ENCODE data around the gene RBPMS2.
A peak's percentile ranks its signal among the peaks of the same experiment; 100 is the strongest.

Gene RBPMS2

DNA sequence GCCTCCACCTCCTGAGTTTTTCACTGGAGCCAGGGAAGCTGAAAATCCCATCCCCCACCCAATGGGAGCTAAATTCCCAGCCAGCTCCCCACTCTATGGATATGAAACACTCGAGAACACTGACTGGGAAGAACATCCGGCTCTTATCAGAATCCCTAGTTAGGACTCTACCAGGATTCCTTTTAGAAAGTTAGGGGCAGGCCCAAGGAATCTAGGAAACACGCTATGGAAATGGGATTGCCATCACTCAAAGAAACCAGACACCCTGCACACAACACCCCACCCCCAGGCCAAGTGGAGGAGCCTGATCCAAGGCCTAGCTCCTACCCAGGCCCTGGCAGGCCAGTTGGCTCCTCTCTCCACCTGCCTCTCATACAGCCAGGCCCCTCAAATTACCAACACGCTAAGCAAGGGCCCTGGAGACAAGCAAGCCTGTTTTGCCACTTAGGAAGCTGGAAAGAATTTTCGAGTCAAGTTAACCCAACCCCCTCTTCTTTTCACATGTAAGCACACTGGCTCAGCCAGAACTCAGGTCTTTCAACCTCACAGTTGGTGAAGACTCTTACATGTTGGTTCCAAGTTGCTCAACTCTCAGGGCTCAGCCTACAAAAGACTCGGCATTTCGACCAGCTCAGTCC, 75.5 kb downstream of the RBPMS2 start:
- Histone ChIP-seq H3K36me3 (ENCODE audit: insufficient read depth, low read length) (peaks cover 14% of the 10 kb centered on the region), H3K9me3 (ENCODE audit: low read length) (no peaks in the 10 kb centered on the region), H3K27me3 (ENCODE audit: insufficient read depth, low read length) (no peaks in the 10 kb centered on the region), H3K4me3 (ENCODE audit: low read length) (peak overlapping the region; percentile 19), H3K4me1 (ENCODE audit: insufficient read depth, low read length) (peaks cover 40% of the 10 kb centered on the region), H2AFZ (ENCODE audit: low read depth, low read length) (no peak overlapping the region)

DNA sequence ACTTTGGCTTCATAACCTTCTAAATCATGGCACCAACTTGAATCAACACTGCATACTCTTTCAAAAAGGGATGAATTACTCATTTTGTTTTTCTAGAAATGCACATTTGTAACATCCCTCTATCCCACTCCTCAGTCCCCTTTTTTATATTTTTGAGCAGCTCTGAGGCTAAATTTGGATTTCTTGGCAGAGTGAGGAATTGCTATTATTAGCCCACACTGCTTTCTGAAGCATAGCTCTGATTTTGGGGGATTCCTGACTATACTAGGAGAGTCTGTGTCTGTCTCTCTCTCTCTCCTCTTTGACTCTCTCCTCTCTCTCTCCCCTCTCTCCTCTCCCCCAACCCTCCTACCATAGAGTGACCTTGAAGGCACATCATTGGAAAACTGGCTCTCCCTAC, 76.6 kb downstream of the RBPMS2 start:
- H3K9me3 ChIP-seq (ENCODE audit: low read length), result no peaks in the 10 kb centered on the region
- H3K4me3 ChIP-seq (ENCODE audit: low read length), result no peak overlapping the region
- H3K27me3 ChIP-seq (ENCODE audit: insufficient read depth, low read length), result no peaks in the 10 kb centered on the region
- no peak overlapping the region for H2AFZ ChIP-seq (ENCODE audit: low read depth, low read length)
- H3K4me1 ChIP-seq (ENCODE audit: insufficient read depth, low read length), result peaks cover 39% of the 10 kb centered on the region
- H3K36me3 ChIP-seq (ENCODE audit: insufficient read depth, low read length), result peaks cover 15% of the 10 kb centered on the region

DNA sequence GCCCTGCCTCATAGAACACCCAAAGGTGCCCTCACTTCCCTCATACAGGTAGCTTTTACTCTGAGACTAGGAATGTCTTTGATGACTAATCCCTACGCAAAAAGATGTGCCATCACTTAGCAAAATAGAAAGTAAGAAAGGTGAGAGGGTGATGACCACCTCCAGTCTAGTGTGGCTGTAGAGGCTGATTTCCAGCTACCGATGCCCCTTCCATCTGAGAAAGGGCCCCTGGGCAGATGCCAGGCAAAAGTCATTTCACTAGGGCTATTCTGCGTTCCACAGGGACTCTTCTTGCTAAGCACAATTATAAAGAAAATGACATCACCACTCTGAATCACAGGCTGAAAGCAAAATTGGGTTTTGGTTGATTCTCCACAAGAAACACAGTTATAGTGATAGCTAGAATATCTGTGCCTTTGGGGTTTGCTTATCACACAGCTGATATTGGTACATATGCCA, 77.4 kb downstream of the RBPMS2 start:
- Histone ChIP-seq H3K36me3 (ENCODE audit: insufficient read depth, low read length) (peaks cover 23% of the 10 kb centered on the region), H3K4me1 (ENCODE audit: insufficient read depth, low read length) (peaks cover 35% of the 10 kb centered on the region), H2AFZ (ENCODE audit: low read depth, low read length) (no peak overlapping the region), H3K9me3 (ENCODE audit: low read length) (no peaks in the 10 kb centered on the region), H3K4me3 (ENCODE audit: low read length) (no peak overlapping the region), H3K27me3 (ENCODE audit: insufficient read depth, low read length) (no peaks in the 10 kb centered on the region)

DNA sequence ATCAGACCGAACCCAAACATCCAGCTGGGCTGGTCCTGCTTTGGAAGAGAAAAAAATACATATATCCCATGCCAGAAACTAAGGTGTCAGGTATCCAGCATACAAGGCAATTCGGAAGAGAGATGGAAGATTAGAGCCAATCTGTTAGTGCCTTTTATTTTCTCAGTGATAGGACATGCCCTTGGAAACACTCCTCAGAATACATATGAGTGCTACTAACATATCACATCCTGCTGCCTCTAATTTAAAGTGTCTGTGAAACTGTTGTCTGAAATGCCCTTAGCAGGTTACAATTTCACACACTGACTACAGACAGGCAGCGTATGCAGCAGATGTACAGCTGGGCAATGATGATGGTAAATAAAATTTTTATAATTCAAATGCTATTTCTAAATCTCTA, 78.9 kb downstream of the RBPMS2 start:
- H3K9me3 ChIP-seq (ENCODE audit: low read length), result no peaks in the 10 kb centered on the region
- H3K4me3 ChIP-seq (ENCODE audit: low read length), result no peak overlapping the region
- peaks cover 28% of the 10 kb centered on the region for H3K4me1 ChIP-seq (ENCODE audit: insufficient read depth, low read length)
- no peaks in the 10 kb centered on the region for H3K27me3 ChIP-seq (ENCODE audit: insufficient read depth, low read length)
- H3K36me3 ChIP-seq (ENCODE audit: insufficient read depth, low read length), result peaks cover 32% of the 10 kb centered on the region
- no peak overlapping the region for H2AFZ ChIP-seq (ENCODE audit: low read depth, low read length)

DNA sequence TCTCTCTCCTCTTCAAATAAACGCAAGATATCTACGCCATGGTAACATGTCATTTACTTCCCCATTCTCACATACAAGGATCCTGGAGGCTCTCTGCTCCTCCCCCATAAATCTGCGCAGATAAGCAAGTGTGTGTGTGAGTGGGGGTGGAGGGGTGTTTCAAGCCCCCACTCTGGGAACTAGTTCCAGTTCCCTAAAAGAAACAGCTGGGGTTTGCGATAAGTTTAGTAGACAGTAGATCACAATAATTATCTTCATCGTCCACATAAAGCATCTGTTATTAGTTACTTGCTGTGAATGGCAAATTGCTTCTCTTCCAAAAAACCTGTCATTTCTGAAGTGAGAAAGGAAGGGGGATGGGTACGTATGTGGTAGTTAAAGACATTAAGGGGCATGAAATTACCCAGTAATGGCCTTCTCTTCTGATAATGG, 79.8 kb downstream of the RBPMS2 start:
- Histone ChIP-seq H2AFZ (ENCODE audit: low read depth, low read length) (no peak overlapping the region), H3K4me3 (ENCODE audit: low read length) (no peak overlapping the region), H3K27me3 (ENCODE audit: insufficient read depth, low read length) (no peaks in the 10 kb centered on the region), H3K9me3 (ENCODE audit: low read length) (no peaks in the 10 kb centered on the region), H3K4me1 (ENCODE audit: insufficient read depth, low read length) (peaks cover 19% of the 10 kb centered on the region), H3K36me3 (ENCODE audit: insufficient read depth, low read length) (peaks cover 38% of the 10 kb centered on the region)

DNA sequence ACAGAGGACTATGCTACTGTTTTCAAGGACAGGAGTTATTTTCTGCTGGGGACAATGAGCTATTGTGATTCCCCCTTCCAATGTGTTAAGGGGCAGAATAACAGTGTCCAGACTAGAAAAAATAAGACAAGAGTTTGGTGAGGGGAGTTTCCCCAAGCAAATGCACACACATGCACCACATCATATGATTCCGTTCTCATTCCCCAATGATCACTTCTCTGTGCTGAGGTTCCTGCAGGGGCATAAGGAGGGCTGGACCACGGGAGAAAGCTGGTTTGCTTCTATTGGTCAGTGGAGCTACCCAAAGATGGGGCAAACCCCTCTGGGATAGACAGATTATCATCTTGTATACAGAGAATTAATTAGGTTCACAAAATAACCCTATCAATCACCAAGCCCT, 80.6 kb downstream of the RBPMS2 start:
- Histone ChIP-seq H3K4me3 (ENCODE audit: low read length) (no peak overlapping the region), H2AFZ (ENCODE audit: low read depth, low read length) (no peak overlapping the region), H3K4me1 (ENCODE audit: insufficient read depth, low read length) (peaks cover 11% of the 10 kb centered on the region), H3K9me3 (ENCODE audit: low read length) (no peaks in the 10 kb centered on the region), H3K27me3 (ENCODE audit: insufficient read depth, low read length) (no peaks in the 10 kb centered on the region), H3K36me3 (ENCODE audit: insufficient read depth, low read length) (peaks cover 42% of the 10 kb centered on the region)

DNA sequence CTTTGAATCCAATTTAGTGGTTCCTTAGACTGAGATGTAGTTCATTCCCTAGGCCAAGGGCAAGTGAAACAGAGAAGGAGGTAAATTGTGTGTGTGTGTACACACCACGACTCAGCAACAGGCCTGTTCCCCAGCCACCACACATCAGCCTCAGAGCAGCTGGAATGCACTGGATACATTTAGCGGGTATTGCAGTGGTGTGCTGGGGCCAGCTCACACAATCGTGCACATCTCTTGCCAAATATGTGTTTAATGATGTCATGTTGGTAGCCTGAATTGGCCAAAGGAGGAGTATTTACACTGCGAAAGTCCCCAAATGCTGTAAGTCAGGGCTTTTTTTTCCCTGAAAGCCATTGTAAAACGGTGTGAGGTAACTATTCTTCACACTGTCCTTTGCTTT, 82.3 kb downstream of the RBPMS2 start:
- Histone ChIP-seq H3K4me3 (ENCODE audit: low read length) (no peak overlapping the region), H3K9me3 (ENCODE audit: low read length) (no peaks in the 10 kb centered on the region), H3K4me1 (ENCODE audit: insufficient read depth, low read length) (peaks cover 3% of the 10 kb centered on the region), H2AFZ (ENCODE audit: low read depth, low read length) (no peak overlapping the region), H3K36me3 (ENCODE audit: insufficient read depth, low read length) (peaks cover 55% of the 10 kb centered on the region), H3K27me3 (ENCODE audit: insufficient read depth, low read length) (no peaks in the 10 kb centered on the region)

DNA sequence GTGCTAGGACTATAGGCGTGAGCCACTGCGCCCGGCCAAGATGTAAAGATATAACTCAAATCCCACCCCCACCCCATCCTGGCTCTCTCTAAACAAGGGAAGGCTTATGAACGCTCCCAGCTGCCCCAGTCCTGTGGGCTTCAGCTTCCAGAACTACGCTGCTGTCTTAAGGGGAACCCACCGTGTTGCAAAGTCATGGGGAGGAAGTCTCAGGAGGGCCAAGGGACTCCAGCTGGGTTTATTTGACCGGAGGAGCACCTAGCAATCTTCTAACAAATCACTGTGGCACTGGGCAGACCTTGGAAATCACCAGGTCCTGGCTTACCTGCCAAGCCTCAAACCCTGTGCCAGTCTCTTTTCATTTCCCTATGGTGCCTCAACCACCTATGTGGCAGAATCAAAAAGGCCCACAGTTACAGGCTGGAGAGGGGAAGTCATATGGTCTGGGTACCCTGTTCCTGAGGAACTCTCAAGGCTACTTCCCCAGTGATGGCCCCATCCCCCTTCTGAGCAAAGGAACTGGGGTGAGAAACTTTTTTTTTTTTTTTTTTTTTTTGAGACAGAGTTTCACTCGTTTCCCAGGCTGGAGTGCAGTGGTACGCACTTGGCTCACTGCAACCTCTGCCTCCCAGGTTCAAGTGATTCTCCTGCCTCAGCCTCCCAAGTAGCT, 83.4 kb downstream of the RBPMS2 start:
- H3K4me1 ChIP-seq (ENCODE audit: insufficient read depth, low read length), result no peaks in the 10 kb centered on the region
- H2AFZ ChIP-seq (ENCODE audit: low read depth, low read length), result no peak overlapping the region
- no peaks in the 10 kb centered on the region for H3K27me3 ChIP-seq (ENCODE audit: insufficient read depth, low read length)
- peaks cover 66% of the 10 kb centered on the region for H3K36me3 ChIP-seq (ENCODE audit: insufficient read depth, low read length)
- H3K9me3 ChIP-seq (ENCODE audit: low read length), result no peaks in the 10 kb centered on the region
- no peak overlapping the region for H3K4me3 ChIP-seq (ENCODE audit: low read length)

DNA sequence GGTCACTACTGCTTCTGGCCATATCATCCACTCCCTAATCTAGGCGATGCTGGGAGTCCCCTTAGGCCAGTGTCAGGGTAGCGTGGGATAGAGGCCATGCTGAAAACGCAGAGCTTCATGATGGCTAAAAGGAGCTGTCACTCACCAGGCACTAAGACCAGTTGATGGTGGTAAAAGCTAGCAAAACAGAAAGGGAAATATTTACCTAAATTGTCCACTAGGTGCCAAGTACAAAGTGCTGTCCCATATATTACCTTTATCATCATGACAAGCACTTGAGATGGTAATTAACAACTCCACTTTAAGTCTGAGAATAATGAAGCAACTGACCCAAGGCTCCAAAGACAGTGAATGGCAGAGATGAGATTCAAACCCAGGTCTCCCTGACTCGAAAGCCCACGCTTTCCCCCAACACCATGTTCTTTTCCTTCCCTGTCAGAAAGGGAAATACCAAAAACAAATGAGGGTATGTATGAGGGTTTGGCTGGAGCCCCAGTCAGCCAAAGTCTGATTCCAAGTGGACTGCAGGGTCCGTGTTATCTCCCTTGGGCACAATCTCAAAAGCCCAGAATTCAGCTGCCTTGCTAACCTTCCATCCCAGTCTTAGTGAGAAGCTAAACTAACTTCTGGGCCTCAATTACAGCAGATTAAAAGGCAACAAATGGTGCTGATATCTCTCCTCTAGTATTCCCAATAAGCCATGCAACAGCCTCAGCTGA, 84.7 kb downstream of the RBPMS2 start:
- Histone ChIP-seq H3K36me3 (ENCODE audit: insufficient read depth, low read length) (peaks cover 69% of the 10 kb centered on the region), H3K27me3 (ENCODE audit: insufficient read depth, low read length) (no peaks in the 10 kb centered on the region), H2AFZ (ENCODE audit: low read depth, low read length) (no peak overlapping the region), H3K4me1 (ENCODE audit: insufficient read depth, low read length) (no peaks in the 10 kb centered on the region), H3K4me3 (ENCODE audit: low read length) (no peak overlapping the region), H3K9me3 (ENCODE audit: low read length) (no peaks in the 10 kb centered on the region)

DNA sequence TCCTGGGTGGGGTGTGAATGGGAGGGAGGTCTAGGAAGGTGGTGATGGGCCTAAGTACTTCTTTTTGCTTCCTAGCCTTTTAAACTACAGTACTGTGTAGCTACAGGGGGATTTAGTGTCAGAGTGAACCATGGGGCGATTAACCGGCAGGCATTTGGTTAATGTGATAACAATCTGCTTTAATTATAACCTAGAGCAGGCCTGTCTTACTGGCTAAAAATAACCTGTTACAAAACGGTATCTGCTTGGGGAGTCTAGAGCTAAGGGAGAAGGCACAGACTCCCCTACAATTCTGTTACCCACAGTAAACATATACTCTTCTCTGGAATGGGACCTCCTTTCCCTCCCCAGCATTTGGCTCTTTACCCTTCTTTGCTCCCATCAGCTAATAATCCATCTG, 85.4 kb downstream of the RBPMS2 start:
- no peak overlapping the region for H3K4me3 ChIP-seq (ENCODE audit: low read length)
- H3K4me1 ChIP-seq (ENCODE audit: insufficient read depth, low read length), result no peaks in the 10 kb centered on the region
- H3K36me3 ChIP-seq (ENCODE audit: insufficient read depth, low read length), result peaks cover 70% of the 10 kb centered on the region
- no peaks in the 10 kb centered on the region for H3K9me3 ChIP-seq (ENCODE audit: low read length)
- no peaks in the 10 kb centered on the region for H3K27me3 ChIP-seq (ENCODE audit: insufficient read depth, low read length)
- no peak overlapping the region for H2AFZ ChIP-seq (ENCODE audit: low read depth, low read length)
